HG03457 (cell line): ENCODE data around the gene MPG.

Source experiments
- ATAC-seq: cut with Tn5 transposase; IDR thresholded peaks from one replicate; pipeline ENCODE4 v1.9.1; 2021; ENCODE audit warnings: moderate number of reproducible peaks; ENCODE audit not compliant: unreplicated experiment

MPG gene

GRCh38 chr16:83781-84615 lies 6.0 kb downstream of the MPG start:
- no peak for ATAC-seq

- peak; percentile 57 for ATAC-seq
These were observed 6.8 kb downstream of the MPG start for GRCh38 chr16:84718-85406.

- no peak for ATAC-seq
These were observed 7.4 kb downstream of the MPG start for GRCh38 chr16:85407-85782.

- no peak for ATAC-seq
These were observed 7.8 kb downstream of the MPG start for GRCh38 chr16:85865-86264.

- ATAC-seq, result no peak
These were observed 8.5 kb downstream of the MPG start for GRCh38 chr16:86483-86952.

GRCh38 chr16:88613-89012 lies 10.6 kb downstream of the MPG start:
- no peak for ATAC-seq

- ATAC-seq, result no peak
These were observed 11.6 kb downstream of the MPG start for GRCh38 chr16:89391-90302.

GRCh38 chr16:91484-91883 lies 13.5 kb downstream of the MPG start:
- no peak for ATAC-seq

GRCh38 chr16:92431-93339 lies 14.7 kb downstream of the MPG start:
- ATAC-seq, result no peak

GRCh38 chr16:94918-95265 lies 16.9 kb downstream of the MPG start:
- ATAC-seq, result no peak

GRCh38 chr16:96935-97381 lies 18.9 kb downstream of the MPG start:
- no peak for ATAC-seq

GRCh38 chr16:97822-98221 lies 19.8 kb downstream of the MPG start:
- no peak for ATAC-seq

- no peak for ATAC-seq
These were observed 23.0 kb downstream of the MPG start for GRCh38 chr16:100989-101388.

GRCh38 chr16:101586-101985 lies 23.6 kb downstream of the MPG start:
- no peak for ATAC-seq

- ATAC-seq, result no peak
These were observed 24.2 kb downstream of the MPG start for GRCh38 chr16:102060-102855.

GRCh38 chr16:104355-104754 lies 26.3 kb downstream of the MPG start:
- no peak for ATAC-seq

- no peak for ATAC-seq
These were observed 26.9 kb downstream of the MPG start for GRCh38 chr16:104928-105327.

GRCh38 chr16:105521-105920 lies 27.5 kb downstream of the MPG start:
- no peak for ATAC-seq

GRCh38 chr16:106623-107324 lies 28.7 kb downstream of the MPG start:
- ATAC-seq, result no peak
